NCI-H69 (cell line): ENCODE data around the gene UGT3A2.
"Not testable (repeated sequence)": the region's sequence is repeated elsewhere in the genome, so short reads cannot be mapped to it uniquely, and the experiment has no call there.

Experiments
- DNase-seq: peaks from one replicate; lab custom pipeline; 2025; lab: John Stamatoyannopoulos, UW

UGT3A2 gene

DNA sequence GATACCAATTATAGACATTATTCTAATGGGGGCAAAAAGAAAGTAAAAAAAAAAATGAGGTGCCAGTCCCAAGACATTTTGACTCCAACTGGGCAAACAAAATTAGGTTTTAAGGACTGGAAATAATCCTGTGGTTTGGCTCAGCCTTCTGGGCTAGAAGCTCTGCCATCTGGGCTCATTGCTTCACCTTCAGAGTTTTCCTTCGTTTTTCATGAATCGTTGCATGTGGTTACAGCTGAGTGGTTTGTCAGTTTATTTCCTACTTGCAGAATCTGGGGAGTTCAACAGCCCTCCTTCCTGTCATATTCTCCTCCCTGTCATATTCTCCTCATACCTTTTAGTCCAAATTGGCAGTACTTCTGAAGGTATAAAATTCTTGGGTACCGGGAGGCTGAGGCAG lies 12.0 kb downstream of the UGT3A2 start:
- no peak for DNase-seq

DNA sequence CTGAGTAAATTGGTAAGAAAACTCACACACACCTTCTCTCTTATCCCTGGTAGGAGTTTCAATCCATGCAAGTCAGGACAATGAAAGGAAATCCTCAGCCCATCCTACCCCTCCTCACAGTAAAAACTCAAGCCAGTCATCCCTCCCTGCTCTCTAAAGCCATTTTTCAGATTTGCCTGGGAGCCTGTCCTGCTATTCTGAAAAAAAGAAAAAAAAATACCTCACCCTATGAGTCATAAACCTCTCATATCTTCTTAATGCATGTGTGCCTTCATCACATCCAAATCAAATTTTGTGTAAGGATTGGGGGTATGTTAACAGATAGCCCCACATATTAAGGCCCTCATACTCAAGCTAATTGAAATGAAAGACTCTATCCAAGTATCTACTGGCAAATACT lies 14.1 kb downstream of the UGT3A2 start:
- no peak for DNase-seq

DNA sequence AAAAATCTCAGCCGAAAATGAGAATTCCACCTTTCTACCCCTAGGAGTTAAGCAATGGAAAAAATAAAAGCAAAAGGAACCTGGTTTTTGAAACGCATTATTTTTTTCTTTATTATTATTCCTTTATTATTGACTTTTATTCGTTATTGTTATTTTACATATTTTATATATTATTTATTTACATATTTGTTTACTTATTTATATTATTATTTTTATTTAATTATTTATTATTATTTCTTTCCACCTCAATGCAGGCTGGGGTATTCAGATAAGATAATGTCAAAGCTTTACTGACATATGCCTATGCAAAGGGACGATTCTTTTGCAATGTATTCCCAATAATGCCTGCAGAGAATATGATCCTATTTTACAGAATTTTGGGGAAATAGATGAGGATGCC lies 16.7 kb downstream of the UGT3A2 start:
- DNase-seq, result no peak

DNA sequence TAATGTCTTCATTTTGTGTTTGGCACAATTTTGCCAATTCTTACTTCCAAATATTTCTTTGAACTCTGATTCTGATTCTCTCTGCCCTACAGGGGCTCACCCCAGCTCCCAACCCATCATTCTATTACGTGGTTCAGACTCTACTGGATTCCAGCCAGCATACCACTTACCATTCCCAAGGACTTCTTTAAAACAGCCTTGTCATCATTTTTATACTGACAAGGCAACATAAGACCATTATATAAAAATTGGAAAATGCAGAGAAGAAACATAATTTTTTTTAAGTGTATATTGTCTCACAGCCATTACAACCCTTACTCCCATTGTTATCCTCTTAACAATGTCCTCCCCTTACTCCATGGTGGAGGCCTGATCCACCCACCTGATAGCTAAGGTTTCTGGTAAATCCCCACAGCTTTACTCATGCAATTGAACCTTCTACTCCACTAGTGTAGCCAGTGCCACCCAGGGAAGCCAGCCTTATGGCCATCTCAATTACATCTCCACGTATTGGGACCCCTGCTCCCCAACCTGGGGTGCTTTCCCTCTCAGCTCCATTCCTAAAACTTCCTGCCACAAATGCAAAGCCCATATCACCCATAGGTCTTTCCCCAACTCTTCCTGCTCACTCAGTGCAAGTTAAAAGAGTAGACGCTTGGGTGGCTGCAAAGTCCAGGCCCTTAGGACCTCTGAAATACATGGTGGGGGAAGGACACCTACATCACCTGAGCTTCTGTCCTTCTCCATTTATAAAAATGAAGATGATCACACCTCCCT lies 19.1 kb downstream of the UGT3A2 start:
- DNase-seq, result no peak

DNA sequence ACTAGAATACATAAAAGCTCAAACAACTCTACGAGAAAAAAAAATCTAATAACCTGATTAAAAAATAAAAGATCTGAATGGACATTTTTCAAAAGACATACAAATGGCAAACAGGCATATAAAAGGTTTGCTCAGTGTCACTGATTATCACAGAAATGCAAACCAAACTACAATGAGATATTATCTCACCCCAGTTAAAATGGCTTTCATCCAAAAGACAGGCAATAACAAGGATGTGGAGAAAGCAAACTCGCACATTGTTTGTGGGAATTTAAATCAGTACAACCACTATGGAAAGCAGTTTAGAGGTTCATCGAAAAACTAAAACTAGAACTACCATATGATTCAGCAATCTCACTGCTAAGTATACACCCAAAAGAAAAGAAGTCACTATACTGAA lies 20.8 kb downstream of the UGT3A2 start:
- DNase-seq, result no peak

DNA sequence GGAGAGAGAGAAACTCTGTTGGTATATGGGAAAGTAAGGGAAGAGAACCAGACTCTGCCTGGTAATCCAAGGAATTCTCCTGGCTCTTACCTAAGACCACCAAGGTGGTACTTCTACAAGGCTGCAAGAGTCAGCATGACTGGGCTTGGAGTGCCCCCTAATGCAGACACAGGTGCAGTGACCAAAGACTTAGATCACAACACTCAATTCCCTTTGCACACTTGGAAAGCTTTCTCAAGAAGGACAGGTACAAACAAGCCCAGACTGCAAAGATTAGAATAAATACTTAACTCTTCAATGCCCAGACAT lies 25.2 kb downstream of the UGT3A2 start:
- no peak for DNase-seq

DNA sequence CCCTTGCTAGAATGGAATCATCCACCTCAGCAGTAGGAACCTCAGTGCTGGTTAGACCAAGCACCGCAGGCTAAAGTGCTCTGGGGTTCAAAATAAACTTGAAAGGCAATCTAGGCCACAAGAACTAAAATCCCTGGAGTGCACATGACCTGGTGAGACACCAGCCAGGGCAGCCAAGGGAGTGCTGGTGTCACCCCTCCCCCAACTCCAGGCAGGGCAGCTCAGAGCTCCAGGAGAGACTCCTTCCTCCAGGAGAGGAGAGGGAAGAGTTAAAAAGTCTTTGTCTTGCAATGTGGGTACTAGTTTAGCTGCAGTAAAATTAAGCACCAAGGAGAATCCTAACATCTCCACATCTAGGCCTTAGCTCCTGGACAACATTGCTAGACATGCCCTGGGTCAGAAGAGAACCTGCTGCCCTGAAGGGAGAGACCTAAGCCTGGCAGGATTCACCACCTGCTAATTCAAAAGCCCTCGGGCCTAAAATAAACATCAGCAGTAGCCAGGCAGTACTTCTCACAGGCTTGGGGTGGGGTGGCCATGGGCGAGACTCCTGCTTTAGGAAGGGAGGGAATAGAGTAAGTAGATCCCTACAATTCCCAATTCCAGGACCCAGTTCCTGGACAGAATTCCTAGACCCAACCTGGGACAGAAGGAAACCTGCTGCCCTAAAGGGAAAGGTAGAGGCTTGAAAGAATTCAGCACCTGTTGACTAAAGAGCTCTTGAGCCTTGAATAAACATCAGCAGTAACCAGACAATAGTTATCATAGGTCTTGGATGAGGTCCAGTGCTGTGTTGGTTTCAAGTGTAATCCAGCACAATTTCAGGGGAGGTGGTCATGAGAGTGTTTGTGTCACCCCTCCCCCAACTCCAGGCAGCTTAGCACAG lies 25.8 kb downstream of the UGT3A2 start:
- peak; percentile 35 for DNase-seq

DNA sequence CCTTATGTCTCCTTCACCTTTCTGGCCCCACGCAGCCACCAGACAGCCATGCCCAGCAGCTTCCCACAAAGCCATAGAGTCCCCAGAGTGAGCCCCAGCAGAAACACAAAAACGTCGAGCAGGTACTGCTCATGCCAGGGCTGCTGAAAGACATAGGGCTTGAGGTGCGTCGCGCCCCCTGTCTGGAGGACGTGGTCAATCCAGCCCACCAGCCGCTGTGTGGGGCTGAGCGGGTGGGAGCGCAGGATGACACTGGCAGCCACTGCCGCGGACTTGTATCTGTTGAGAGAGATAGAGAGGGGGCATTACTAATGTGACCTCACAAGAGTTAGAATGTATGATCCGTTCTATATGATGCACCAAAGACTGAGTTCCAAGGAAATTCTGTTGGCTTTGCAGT lies 31.0 kb downstream of the UGT3A2 start:
- DNase-seq, result no peak

DNA sequence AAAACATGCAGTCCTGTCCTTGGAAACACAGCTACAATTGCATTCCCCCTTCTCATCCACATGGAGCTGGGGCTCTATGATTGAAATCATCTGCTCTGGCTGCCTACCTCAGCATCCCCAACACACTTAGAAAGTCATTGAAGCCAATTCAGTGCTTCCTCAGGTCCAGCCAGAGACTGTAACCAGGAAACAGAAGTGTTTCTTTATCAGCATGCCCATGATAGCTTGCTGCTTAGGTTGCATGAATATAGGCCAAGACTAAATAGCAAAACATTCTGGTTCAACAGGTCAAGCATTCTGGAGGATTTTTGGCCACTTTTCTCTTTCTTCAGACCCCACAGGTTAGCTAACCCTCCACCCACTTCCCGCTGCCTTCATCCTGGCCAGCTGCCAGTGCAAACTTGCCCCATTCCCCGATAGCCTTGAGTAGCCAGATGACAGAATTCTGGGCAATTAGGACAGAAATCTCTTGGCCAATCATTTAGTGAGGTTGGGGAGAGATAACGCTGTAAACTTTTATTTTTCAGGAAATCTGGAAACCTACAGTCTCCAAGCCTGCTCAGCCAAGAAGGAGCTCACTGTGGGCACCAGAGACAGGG lies 32.0 kb downstream of the UGT3A2 start:
- not testable (repeated sequence) for DNase-seq

DNA sequence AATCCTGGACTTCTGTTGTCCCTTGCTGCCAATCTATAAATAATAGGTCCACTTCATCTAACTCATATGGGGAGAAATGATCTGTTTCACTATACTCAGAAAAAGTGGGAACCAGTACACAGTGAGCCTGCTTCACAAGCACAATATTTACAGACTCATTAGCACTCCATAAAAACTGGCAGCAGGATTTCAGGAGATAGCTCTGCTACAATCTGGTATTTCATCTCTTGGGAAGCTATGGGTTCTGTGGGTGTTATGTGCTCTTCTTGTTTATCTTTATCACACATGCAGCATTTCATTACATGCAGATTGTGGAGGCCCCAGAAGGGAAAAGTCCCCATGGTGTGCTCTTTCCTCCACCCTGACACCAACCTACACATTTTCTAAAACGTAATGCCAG lies 33.2 kb downstream of the UGT3A2 start:
- no peak for DNase-seq

DNA sequence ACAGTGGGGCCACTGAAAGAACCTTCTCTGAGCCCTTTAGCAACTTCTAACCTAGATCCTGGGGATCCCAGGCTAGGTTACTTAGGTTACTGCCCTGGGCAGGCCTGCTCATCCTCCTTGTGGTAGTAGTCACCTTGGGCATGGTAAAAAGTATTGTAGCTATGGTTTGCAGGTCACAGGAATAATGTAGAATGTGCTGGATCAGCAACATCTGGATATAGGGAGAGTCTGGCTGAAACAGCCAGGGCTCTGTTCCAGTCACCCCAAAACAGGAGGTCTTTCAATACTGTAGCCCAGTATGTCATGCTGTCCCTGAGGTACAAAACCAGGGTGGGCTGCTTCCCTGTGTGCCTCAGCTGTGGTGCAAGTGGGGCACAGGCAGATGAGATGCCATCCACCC lies 33.6 kb downstream of the UGT3A2 start:
- DNase-seq, result no peak

DNA sequence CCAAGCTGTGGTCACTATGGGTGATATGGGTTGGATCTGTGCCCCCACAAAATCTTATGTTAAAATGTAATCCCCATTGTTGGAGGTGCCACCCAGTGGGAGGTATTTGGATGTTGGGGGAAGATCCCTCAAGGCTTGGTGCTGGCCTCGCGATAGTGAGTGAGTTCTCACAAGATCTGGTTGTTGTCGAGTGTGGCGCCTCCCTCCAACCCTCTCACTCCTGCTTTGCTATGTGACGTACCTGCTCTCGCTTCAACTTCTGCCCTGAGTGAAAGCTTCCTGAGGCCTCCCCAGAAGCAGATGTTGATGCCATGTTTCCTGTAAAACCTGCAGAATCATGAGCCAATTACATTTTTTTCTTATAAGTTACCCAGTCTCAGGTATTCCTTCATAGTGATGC lies 35.5 kb downstream of the UGT3A2 start:
- no peak for DNase-seq

DNA sequence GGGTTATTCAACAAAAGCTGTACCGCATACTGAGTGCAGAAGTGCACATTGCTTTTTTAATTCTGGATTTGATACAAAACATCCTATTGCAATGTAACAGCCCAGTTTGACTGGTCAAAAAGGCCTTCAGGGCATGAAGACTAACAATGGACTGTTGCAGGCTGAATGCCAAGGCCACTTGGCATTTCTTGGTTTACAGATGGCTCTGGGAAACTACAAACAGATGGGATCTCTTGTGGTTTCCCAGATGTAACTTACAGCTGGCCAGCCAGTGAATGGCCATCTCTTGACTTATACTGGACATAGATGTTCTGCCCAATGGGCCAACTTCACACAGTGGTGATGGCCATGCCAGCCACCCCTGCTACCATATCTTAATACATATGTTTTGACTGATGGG lies 36.8 kb downstream of the UGT3A2 start:
- DNase-seq, result peak; percentile 28

DNA sequence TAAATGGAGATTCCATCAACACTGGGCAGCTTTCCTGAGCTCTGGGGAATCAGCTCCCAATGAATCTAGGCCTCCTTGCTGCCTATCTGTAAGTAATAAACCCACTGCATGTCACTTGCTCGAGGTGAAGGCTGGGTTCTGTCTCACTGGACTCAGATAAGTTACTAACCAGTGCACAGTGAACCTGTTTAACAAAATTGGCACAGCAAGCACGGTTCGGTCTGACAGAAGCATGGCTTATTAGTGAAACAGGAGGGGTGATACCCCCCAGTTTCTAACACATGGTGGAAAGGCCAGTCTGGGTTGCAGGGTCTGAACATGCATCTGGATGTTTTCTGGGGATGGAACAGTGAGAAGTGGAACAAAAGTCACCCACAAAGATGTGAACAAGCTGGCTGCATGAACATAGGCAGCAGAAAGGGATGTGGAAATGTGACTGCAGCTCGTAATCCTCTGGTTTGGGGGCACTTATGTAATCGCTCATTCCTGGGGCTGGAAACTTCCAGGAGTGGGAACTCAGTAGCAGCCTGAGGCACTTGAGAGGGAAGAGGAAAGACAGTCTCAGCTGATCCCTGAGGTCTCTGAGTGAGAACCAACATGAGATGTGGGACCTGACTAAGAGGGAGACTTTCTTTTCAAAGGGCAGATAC lies 37.7 kb downstream of the UGT3A2 start:
- DNase-seq, result no peak

DNA sequence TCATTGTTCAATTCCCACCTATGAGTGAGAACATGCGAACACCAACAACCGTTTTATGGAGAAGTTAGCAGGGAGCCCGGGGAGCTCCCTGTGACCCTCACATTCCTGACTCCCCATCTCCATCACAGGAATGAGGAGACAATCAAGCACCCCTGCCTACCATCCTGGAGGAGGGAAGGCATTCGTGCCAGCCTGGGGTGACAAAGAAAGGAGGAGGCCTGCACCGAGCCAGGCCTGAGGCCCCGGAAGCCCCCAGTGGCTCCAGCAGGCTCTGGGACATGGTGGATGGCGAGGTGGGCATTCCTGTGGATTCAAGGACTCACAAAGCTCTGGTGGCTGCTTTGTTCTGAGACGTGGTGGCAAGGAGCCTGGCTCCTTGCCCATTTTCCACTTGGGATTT lies 39.0 kb downstream of the UGT3A2 start:
- DNase-seq, result no peak

DNA sequence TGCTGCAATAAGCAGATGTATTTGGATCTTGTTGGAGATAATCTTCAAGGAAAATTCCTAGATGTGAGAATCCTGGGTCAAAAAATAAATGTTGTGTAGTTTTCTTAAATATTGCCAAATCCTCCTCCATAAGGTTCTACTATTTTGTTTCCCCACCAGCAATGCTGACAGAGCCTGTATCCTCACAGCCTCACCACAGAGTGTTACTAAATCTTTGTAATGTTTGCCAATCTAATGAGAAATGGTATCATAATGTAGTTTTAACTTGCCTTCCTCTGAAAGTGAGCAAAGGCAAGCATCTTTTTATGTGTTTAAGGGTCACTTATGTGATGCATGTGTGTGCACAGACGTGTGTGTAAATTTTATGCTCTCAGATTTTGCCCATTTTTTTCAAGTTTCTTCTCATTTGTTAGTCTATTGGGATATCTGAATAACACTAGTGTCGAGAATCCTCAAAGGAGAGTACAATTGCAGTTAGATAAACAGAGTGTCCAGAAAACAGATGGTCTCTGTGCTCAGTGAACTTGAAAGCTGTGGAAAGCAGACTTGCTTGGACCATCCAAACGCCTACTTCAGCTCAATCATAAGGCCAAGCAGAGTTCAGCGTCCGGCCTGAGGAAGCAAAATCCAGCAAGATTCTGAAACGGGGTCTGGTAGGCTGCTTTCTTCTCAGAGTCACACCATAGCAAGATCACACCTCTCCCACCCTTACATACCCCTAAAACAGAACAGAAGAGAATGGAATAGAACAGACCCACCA lies 39.8 kb downstream of the UGT3A2 start:
- no peak for DNase-seq

DNA sequence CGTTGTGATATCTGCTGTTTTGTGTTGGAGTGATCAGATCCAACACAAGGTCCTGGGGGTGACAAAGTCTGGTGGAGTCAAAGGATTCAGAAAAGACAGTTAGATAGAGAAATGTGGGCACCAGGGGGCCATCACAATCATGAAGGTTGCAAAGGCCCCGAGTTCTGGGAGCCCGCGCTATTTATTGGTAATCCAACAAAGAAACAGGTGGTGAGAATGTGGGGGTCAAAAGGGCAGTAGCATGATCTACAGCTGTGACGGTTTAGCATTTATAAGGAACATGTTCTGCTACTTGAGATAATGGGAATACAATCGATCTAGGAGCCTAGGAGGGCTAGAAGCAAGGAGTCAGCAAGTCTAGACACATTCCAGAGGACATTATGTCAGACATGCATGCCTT lies 44.4 kb downstream of the UGT3A2 start:
- not testable (repeated sequence) for DNase-seq

DNA sequence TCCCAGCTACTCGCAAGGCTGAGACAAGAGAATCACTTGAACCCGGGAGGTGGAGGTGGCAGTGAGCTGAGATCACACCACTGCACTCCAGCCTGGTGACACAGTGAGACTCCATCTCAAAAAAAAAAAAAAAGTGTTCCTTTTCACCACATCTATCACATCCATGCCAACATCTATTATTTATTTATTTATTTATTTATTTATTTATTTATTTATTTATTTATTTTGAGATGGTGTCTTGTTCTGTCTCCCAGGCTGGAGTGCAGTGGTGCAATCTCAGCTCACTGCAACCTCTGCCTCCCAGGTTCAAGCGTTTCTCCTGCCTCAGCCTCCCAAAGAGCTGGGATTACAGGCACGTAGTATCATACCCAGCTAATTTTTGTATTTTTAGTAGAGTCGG lies 47.1 kb downstream of the UGT3A2 start:
- not testable (repeated sequence) for DNase-seq

DNA sequence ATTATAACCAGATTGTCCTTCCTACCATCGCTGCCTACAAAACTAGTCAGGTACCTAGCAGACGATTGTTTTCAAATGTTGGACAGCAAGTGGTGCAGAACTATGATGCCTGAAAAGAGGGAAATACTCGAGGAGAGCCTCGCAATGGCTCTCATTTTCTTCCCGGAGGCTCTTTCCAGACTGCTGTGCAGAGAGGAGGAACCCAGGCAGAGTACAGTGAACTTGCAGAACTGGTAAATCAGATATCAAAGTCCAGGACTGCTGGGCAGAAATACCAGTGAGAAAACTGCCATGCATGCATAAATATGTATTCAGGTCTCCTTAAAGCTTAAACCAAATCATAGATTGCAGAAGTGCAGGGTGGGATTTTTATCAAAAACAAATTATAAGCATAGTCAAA lies 49.1 kb downstream of the UGT3A2 start:
- no peak for DNase-seq

DNA sequence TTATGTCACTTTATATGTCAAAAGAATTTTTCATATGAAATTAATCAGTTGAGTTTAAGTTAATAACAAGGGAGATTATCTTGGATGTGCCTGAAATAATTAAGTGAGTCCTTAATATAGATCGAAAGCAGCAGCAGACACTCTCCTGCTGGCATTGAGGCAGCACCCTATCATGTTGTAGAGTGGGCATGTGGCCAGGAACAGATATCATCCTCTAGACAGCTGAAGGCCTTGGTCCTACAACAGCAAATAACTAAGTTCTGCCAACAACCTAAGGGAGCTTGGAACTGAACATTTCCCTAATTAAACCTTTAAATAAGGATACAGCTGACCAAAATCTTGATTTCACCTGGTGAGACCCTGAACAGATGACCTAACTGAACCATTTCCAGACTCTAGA lies 49.7 kb downstream of the UGT3A2 start:
- no peak for DNase-seq

DNA sequence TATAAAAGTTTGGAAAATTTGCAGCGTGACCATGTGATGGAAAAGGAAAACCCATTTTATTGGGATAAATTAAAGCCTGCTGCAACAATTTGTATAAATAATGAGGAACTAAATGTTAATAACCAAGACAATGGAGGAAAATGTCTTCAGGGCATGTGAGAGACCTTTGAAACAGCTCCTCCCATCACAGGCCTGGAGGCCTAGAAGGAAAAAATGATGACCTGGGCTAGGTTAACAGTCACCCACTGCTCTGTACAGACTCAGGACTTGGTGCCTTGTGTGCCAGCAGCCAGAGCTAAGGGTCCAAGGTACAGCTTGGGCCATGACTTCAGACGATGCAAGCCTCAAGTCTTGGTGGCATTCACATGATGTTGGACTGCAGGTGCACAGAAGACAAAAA lies 53.5 kb downstream of the UGT3A2 start:
- no peak for DNase-seq

DNA sequence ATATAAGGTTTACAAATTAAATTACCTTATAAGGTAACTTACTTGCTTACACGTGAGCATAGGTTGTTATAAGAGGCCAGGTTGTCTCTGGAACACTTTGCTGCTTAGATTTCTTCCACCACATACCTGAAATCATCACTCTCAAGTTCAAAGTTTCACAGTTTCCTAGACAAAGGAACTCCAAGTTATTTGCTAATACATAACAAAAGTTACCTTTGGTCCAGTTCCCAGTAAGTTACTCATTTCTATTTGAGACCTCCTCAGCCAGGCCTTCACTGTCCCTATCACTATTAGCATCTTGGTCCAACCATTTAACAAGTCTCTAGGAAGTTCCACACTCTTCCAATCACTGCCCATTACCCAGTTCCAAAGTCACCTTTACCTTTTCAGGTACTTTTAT lies 57.0 kb downstream of the UGT3A2 start:
- no peak for DNase-seq
